ENCODE data around the gene ASNSD1. TPM values are rescaled to one million over a fixed set of nuclear protein-coding genes. Genes with fewer than 3 reads are reported as not detected.

The ASNSD1 gene
- total RNA-seq (2014; rRNA removed; shearing (Covaris generic)), result 165 and 177 TPM in 2 replicates

- Histone ChIP-seq H3K4me3 (peak within 1 kb of the TSS; percentile 76), H3K27me3 (no peaks in the 10 kb centered on the region), H3K36me3 (peaks cover 19% of the 10 kb centered on the region), H3K9me3 (replicated peaks) (no peaks in the 10 kb centered on the region), H3K27ac (peak within 1 kb of the TSS; percentile 40), H3K4me1 (peaks cover 17% of the 10 kb centered on the region)
- DNase-seq, result peak; percentile 100
Measured at GRCh38 chr2:189661148-189661956, at the start of gene ASNSD1. Gene ASNSD1, plus strand, starts transcription at chr2:189661459. Its CDS starts 4,674 bp downstream, at chr2:189666133.

GRCh38 chr2:189613077-189613636, 48.1 kb upstream of the ASNSD1 start:
- DNase-seq, result peak in 1 of 2 experiments; percentile 37
- H3K36me3 ChIP-seq, result no peaks in the 10 kb centered on the region
- peaks cover 20% of the 10 kb centered on the region for H3K4me1 ChIP-seq
- H3K4me3 ChIP-seq, result no peak overlapping the region
- no peak overlapping the region for H3K27ac ChIP-seq
- no peaks in the 10 kb centered on the region for H3K9me3 ChIP-seq (replicated peaks)
- H3K27me3 ChIP-seq, result no peaks in the 10 kb centered on the region

DNA sequence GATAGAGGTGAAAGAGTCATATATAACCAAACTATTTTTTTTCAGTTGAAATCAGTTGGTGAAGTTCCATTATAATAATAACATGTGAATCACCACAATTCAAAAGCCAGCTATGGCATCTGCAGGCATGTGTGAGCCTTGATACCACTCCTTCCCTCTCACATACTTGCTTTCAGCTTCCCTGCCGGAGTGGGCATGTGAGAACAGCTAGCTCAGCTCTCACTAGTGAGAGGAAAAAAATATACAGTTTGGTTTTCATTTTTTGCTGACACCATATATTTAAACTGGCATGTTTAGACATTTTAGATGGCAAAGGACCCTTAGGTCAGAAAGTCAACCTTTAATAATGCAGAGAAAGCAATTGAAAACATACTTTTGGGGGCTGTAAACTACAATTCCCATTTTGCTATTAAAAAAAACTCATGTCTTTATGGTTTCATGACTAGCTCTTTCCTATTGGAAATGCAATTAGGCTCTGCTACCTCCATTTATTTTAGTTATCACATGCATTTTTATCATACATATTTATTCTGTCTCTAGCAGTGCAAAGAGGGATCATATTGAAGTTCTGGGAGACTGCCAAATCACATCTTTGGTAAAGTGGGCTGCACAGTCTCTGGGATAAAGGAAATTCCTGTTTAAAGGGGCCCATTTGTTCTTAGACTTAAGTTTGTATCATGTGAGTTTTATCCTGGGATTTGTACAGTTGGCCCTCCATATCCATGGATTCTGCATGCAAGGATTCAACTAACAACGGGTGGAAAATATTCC, 47.4 kb upstream of the ASNSD1 start:
- no peaks in the 10 kb centered on the region for H3K9me3 ChIP-seq (replicated peaks)
- H3K36me3 ChIP-seq, result no peaks in the 10 kb centered on the region
- no peak overlapping the region for H3K27ac ChIP-seq
- peaks cover 20% of the 10 kb centered on the region for H3K4me1 ChIP-seq
- peak; percentile 50 to 86 for DNase-seq
- H3K4me3 ChIP-seq, result no peak overlapping the region
- H3K27me3 ChIP-seq, result no peaks in the 10 kb centered on the region

GRCh38 chr2:189614585-189614984, 46.7 kb upstream of the ASNSD1 start:
- no peak overlapping the region for H3K27ac ChIP-seq
- H3K4me1 ChIP-seq, result peaks cover 20% of the 10 kb centered on the region
- H3K9me3 ChIP-seq (replicated peaks), result no peaks in the 10 kb centered on the region
- H3K4me3 ChIP-seq, result no peak overlapping the region
- H3K36me3 ChIP-seq, result no peaks in the 10 kb centered on the region
- no peaks in the 10 kb centered on the region for H3K27me3 ChIP-seq
- no peak for DNase-seq

DNA sequence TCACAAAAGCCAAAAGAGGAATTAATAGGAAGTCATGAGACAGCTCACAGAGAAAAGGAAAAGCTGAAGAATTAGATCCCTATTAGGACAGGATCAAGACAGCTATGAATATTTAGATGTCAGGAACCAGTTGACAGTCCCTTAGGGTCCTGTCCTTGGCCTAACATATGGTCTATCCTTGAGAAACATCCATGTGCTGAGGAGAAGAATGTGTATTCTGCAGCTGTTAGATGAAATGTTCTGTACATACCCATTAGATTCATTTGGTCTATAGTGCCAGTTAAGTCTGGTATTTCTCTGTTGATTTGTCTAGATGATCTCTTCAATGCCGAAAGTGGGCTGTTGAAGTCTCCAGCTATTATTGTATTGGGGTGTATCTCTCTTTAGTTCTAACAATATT, 43.1 kb upstream of the ASNSD1 start:
- no peak overlapping the region for H3K4me3 ChIP-seq
- no peaks in the 10 kb centered on the region for H3K27me3 ChIP-seq
- H3K27ac ChIP-seq, result no peak overlapping the region
- no peak for DNase-seq
- peaks cover 17% of the 10 kb centered on the region for H3K4me1 ChIP-seq
- no peaks in the 10 kb centered on the region for H3K9me3 ChIP-seq (replicated peaks)
- no peaks in the 10 kb centered on the region for H3K36me3 ChIP-seq

DNA sequence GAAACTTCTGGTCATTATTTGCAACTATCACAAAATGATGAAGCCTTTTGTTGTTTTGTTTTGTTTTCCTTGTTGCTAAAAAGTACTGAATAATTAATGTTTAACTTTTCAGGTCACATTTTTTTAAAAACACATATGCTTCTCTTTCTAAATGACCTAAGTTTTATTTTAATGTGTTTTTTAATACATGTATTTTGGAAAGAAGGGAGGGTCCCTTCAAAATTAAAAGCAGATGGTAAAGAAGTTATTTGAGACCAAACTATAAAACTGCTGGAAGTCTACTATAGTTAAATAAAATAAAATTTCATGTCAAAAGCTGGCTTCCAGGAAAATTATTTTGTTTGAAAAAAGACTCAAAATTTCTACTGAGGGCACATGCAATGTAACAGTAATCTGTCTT, 39.5 kb upstream of the ASNSD1 start:
- no peak for DNase-seq
- H3K9me3 ChIP-seq (replicated peaks), result no peaks in the 10 kb centered on the region
- H3K4me1 ChIP-seq, result no peaks in the 10 kb centered on the region
- no peak overlapping the region for H3K4me3 ChIP-seq
- H3K36me3 ChIP-seq, result no peaks in the 10 kb centered on the region
- no peaks in the 10 kb centered on the region for H3K27me3 ChIP-seq
- H3K27ac ChIP-seq, result no peak overlapping the region

- Histone ChIP-seq H3K27me3 (no peaks in the 10 kb centered on the region), H3K36me3 (no peaks in the 10 kb centered on the region), H3K4me1 (no peaks in the 10 kb centered on the region), H3K4me3 (no peak overlapping the region), H3K9me3 (replicated peaks) (no peaks in the 10 kb centered on the region), H3K27ac (no peak overlapping the region)
- DNase-seq, result no peak
Measured at GRCh38 chr2:189623049-189623448, 38.2 kb upstream of the ASNSD1 start.

- Histone ChIP-seq H3K27ac (no peak overlapping the region), H3K27me3 (no peaks in the 10 kb centered on the region), H3K4me3 (no peak overlapping the region), H3K4me1 (0 out of 2 replicates have a peak, but pooled peaks cover 2% of the 10 kb centered on the region), H3K9me3 (replicated peaks) (no peaks in the 10 kb centered on the region), H3K36me3 (no peaks in the 10 kb centered on the region)
- no peak for DNase-seq
Measured at GRCh38 chr2:189624648-189625355, 36.5 kb upstream of the ASNSD1 start.

DNA sequence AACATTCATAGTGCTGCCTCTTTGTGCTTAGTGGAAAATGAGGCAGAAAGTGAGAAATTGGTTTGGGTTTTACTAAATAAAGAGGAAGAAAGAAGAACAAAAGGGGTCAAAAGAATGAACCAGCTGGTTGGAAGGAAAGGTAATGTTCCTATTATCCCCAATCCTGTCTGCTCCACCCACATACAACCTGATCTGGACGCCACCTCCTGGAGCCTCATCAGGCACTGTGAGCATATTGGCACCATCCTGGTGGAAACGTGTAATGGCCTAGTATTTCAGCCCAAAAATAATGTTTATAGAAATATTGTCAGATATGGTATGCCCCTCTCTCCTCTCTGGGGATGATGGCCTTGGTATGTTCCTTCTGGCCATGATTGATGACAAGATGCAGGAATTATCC, 35.6 kb upstream of the ASNSD1 start:
- DNase-seq, result no peak
- H3K27ac ChIP-seq, result no peak overlapping the region
- 0 out of 2 replicates have a peak, but pooled peaks cover 2% of the 10 kb centered on the region for H3K4me1 ChIP-seq
- H3K4me3 ChIP-seq, result no peak overlapping the region
- no peaks in the 10 kb centered on the region for H3K9me3 ChIP-seq (replicated peaks)
- H3K36me3 ChIP-seq, result no peaks in the 10 kb centered on the region
- no peaks in the 10 kb centered on the region for H3K27me3 ChIP-seq

DNA sequence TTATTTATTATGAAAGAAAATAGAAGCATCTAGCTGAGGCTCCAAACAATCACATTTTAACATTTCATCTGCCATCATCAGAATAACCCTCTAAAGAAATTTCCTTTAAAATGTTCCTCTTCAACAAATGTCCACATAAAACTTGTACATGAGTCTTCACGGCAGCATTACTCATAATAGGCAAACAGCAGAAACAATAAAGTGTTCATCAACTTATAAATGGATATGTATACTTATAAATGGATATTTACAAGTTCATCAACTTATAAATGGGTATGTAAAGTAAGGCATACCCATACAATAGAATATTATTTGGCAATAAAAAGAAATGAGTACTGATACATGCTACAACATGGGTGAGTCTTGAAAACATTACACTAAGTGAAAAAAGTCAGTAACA, 33.5 kb upstream of the ASNSD1 start:
- H3K27ac ChIP-seq, result no peak overlapping the region
- H3K4me1 ChIP-seq, result peaks cover 2% of the 10 kb centered on the region; the same call in 1 of the 2 replicates
- no peak overlapping the region for H3K4me3 ChIP-seq
- no peaks in the 10 kb centered on the region for H3K27me3 ChIP-seq
- no peaks in the 10 kb centered on the region for H3K9me3 ChIP-seq (replicated peaks)
- DNase-seq, result no peak
- H3K36me3 ChIP-seq, result no peaks in the 10 kb centered on the region

DNA sequence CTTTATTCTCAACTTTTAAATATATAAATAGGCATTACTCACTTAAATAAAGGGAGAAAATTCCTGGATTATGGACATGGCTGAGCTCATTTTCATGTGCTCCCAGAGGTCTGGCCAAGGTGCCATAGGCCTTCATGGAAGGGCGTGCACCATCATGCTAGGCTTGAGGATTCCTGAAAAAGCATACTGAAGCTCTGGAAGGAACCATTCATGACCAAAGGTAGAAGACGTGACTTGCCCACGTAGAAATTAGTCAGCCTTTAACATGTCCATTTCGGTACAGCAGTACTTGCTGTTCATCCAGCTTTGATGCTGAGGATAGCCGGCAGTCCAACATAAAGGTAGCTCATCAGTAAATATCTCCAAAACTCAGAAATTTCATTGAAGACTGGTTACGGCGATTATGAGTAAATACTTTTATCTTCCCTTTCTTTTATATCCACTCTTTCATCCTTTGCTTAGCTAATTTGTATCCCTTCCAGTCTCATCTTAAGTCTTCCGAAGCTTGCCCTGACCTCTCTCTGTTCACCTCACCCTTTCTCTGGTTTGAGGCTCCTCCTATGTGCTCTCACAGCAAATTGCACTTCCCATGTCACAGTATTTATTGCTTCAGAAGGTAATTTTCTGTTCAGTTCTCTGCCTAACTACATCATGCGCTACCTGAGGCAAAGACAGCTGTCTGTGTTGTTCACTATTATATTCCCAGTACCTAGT, 32.3 kb upstream of the ASNSD1 start:
- no peaks in the 10 kb centered on the region for H3K9me3 ChIP-seq (replicated peaks)
- peak in 1 of 2 experiments; percentile 38 for DNase-seq
- no peaks in the 10 kb centered on the region for H3K27me3 ChIP-seq
- no peak overlapping the region for H3K27ac ChIP-seq
- H3K36me3 ChIP-seq, result no peaks in the 10 kb centered on the region
- no peak overlapping the region for H3K4me3 ChIP-seq
- H3K4me1 ChIP-seq, result peaks cover 2% of the 10 kb centered on the region; the same call in 1 of the 2 replicates

DNA sequence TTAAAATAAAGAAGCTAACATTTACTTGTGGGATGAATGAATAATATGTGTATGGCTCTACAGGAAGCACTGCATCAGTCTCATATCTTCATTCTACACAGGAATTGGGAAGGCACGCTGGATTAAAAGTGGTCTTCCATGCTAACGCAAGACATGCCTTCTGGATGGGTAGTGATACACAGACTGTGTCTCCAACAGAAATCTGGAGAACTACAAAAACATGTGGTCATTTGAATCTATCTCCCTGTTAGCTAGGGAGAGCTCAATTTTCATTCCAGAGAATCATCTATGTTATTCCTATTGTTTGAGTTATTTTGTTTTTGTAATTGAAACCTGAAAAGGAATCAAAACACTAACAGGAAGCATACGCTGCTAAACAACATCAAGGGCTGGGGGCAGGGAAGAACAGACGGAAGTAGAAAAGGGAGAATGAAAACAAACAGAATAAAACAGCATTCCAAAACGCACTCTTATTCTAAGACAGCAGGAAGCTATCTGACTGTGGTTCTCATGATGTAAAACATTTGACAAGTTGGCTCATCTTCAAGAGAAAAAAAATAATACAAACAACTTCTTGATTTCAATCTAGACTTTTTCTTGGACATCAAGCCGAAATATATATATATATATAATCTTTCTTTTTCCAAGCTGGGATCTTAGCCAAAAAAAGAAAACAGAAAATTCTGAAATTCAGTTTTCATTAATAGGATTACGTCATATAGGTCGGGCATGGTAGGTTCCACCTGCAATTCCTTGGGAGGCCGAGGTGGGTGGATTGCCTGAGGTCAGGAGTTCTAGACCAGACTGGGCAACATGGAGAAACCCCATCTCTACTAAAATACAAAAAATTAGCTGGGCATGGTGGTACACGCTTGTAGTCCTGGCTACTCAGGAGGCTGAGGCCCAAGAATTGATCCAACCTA, 31.5 kb upstream of the ASNSD1 start:
- Histone ChIP-seq H3K36me3 (no peaks in the 10 kb centered on the region), H3K9me3 (replicated peaks) (no peaks in the 10 kb centered on the region), H3K4me3 (no peak overlapping the region), H3K4me1 (peaks cover 2% of the 10 kb centered on the region; the same call in 1 of the 2 replicates), H3K27me3 (no peaks in the 10 kb centered on the region), H3K27ac (no peak overlapping the region)
- DNase-seq, result no peak

- H3K36me3 ChIP-seq, result no peaks in the 10 kb centered on the region
- H3K4me1 ChIP-seq, result peaks cover 2% of the 10 kb centered on the region; the same call in 1 of the 2 replicates
- DNase-seq, result no peak
- no peak overlapping the region for H3K27ac ChIP-seq
- no peak overlapping the region for H3K4me3 ChIP-seq
- no peaks in the 10 kb centered on the region for H3K27me3 ChIP-seq
- no peaks in the 10 kb centered on the region for H3K9me3 ChIP-seq (replicated peaks)
Measured at GRCh38 chr2:189631849-189632248, 29.4 kb upstream of the ASNSD1 start.
